COR-L47 (cell line): Measurements from ENCODE around the gene SUCNR1.
"Not testable (repeated sequence)": the region's sequence is repeated elsewhere in the genome, so short reads cannot be mapped to it uniquely, and the experiment has no call there.

Experiments
- DNase-seq: peaks from one replicate; lab custom pipeline; 2025; lab: John Stamatoyannopoulos, UW

Gene SUCNR1

GRCh38 chr3:151871639-151872468 lies 1.6 kb upstream of the SUCNR1 start:
- DNase-seq: no peak

GRCh38 chr3:151874079-151874478 lies 636 bp downstream of the SUCNR1 start:
- not testable (repeated sequence) for DNase-seq

DNA sequence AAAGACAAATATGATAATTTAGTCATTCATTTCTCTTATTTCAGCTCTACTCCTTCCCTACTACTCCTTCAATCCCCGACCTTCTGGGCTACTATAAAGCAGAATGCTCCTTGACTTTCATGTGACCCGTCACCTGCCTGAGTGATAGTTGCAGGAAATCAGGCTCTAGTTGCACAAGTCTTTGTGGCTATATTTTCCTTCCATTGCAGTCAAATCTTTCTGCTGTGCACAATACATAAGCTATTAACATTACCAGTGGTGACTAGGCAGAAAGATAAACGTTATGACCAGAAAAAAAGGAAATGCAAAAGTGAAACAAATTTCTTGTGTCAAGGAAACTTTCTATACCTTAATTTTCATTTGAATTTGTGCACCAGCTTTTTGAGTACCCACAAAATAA lies 2.3 kb downstream of the SUCNR1 start:
- DNase-seq: no peak

- DNase-seq: no peak
Observed at GRCh38 chr3:151877269-151877668, 3.8 kb downstream of the SUCNR1 start.

GRCh38 chr3:151878465-151878864 lies 5.0 kb downstream of the SUCNR1 start:
- DNase-seq: no peak

GRCh38 chr3:151879037-151879436 lies 5.6 kb downstream of the SUCNR1 start:
- DNase-seq: no peak

- DNase-seq: no peak
Observed at GRCh38 chr3:151879679-151880415, 6.4 kb downstream of the SUCNR1 start.

- DNase-seq: no peak
Observed at GRCh38 chr3:151880416-151880690, 6.9 kb downstream of the SUCNR1 start.

- DNase-seq: no peak
Observed at GRCh38 chr3:151881137-151881536, 7.7 kb downstream of the SUCNR1 start.

DNA sequence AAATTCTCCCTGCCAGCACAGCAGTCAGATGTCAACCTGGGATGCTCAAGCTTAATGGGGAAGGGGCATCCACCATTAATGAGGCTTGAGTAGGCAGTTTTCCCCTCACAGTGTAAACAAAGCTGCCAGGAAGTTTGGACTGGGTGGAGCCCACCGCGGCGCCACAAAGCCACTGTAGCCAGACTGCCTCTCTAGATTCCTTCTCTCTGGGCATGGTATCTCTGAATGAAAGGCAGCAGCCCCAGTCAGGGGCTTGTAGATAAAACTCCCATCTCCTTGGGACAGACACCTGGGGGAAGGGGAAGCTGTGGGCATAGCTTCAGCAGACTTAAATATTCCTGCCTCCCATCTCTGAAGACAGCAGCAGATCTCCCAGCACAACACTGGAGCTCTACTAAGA lies 12.0 kb downstream of the SUCNR1 start:
- not testable (repeated sequence) for DNase-seq

- DNase-seq: not testable (repeated sequence)
Observed at GRCh38 chr3:151887450-151888211, 14.2 kb downstream of the SUCNR1 start.

DNA sequence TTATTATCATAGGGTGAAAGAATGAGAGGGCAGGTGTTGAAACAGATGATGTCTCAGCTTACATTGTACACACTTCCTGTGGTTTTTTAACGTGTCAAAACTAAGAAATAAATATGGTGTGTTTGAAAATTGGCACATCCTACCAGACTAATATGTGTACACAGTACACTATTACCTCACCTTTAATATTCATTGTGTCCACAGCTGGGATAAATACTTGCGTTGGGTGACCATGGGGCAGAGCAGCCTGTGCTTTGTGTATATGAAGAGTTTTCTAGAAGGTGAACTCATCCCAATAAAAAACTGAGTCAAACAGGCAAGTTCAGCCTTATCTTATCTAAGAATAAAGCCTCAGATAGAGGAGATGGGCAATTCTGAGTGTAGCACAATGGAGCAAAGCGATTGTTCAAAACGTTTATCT lies 17.3 kb downstream of the SUCNR1 start:
- peak; percentile 94 for DNase-seq

- no peak for DNase-seq
Observed at GRCh38 chr3:151891721-151892120, 18.3 kb downstream of the SUCNR1 start.

- no peak for DNase-seq
Observed at GRCh38 chr3:151894219-151894618, 20.8 kb downstream of the SUCNR1 start.

- DNase-seq: no peak
Observed at GRCh38 chr3:151895478-151896241, 22.2 kb downstream of the SUCNR1 start.

DNA sequence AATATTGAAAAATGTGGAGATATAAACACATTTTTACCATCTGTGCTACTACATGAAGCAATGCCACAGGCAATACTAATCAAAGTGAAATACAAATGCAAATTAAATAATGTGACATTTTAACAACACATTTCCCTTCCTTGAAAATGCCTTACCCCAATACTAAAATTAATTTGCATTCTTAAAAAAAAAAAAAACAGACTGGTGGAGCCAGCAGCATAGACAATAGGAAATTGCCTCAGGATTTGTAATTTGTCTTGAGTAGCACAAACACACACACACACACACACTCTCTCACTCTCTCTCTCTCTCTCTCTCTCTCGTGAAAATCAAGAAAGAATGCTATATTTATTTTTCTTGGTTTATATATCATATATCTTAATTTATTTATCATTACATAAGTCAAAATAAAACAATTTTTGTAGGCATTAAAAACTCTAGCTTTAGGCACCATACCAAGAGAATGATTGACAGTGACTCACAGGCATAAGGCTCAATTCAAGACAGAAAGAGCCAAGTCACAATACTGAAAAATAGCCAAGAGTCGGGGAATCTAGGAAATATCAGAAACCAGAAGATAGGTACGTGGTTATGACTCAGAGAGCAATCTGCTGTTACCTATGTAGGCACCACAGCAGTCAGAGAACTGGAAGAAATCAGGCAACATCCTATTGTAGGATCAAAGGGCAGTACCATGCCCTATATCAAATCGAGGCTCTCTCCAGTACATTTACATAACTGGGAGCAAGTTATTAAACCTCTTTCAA lies 23.0 kb downstream of the SUCNR1 start:
- no peak for DNase-seq

- not testable (repeated sequence) for DNase-seq
Observed at GRCh38 chr3:151898121-151898520, 24.7 kb downstream of the SUCNR1 start.

DNA sequence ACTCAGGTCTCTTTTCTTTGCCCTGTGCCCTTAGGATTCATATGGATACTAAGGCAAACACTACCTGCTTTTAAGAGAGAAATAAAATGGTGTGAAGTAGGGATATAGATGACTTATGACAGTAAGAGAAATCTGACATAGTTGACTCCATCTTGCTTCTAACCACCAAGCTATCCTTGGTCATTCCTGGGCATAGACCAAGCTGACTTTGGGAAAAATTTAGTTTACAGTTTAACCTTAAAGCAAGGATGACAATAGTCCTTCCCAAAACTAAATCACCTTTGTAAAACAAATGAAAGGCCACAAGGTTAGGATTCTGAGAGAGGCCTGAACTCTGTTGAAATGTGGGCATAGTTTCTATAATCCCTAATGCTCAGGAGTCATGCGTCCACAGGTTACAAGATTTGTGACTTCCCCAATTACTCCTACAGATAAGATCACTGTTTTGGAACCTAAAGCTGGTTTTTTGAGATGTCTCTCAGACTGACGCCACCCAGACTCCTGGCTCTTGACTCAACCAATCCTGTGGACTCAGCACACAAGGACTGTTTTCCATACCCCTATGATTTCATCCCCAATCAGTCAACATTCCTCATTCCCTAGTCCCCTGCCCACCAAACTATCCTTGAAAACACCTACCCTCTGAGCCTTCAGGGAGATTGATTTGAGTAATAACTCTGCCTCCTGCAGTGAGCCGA lies 25.3 kb downstream of the SUCNR1 start:
- DNase-seq: not testable (repeated sequence)

- DNase-seq: no peak
Observed at GRCh38 chr3:151899996-151900395, 26.6 kb downstream of the SUCNR1 start.

GRCh38 chr3:151900460-151900859 lies 27.0 kb downstream of the SUCNR1 start:
- no peak for DNase-seq
